ENCODE results near the gene RNF114.
"Not testable (repeated sequence)": the region's sequence is repeated elsewhere in the genome, so short reads cannot be mapped to it uniquely, and the experiment has no call there.

Gene RNF114

GRCh38 chr20:49956689-49957088 lies 20.5 kb downstream of the RNF114 start:
- DNase-seq (ENCODE audit: low spot score in 2 of 2) (no peak), ATAC-seq (ENCODE audit: low read depth) (no peak)
- Mint-ChIP-seq H3K9me3 (no peaks in the 10 kb centered on the region), H3K27me3 (no peaks in the 10 kb centered on the region), H3K36me3 (peaks cover 30% of the 10 kb centered on the region), H3K4me1 (peaks cover 9% of the 10 kb centered on the region), H3K27ac (peak overlapping the region; percentile 60), H3K4me3 (no peak overlapping the region)

- not testable (repeated sequence) for H3K4me3 Mint-ChIP-seq; ATAC-seq (ENCODE audit: low read depth); H3K4me1 Mint-ChIP-seq; H3K27me3 Mint-ChIP-seq; DNase-seq (ENCODE audit: low spot score in 2 of 2); H3K9me3 Mint-ChIP-seq
- Mint-ChIP-seq H3K36me3 (peaks cover 25% of the 10 kb centered on the region), H3K27ac (peak overlapping the region; percentile 60)
Measured at GRCh38 chr20:49957089-49957938, 21.1 kb downstream of the RNF114 start.

DNA sequence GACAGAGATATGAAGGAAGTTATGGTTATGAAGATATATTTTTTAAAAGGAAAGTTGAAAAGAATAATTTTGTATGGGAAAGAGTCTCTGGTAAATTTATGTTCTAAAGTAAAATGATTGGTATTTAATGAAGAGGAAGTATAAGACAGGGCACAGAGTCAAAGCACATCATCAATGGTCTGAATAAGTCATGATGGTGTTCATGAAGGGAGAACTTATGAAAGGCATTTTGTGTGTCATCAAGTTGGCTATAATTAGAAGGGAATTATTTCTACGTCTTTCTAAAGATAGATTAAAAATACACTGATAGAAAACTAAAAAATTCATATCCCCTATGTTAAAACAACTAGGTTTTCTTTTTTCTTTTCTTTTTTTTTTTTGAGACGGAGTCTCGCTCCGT lies 25.2 kb downstream of the RNF114 start:
- peaks cover 10% of the 10 kb centered on the region for H3K36me3 Mint-ChIP-seq
- no peaks in the 10 kb centered on the region for H3K27me3 Mint-ChIP-seq
- peaks cover 9% of the 10 kb centered on the region for H3K4me1 Mint-ChIP-seq
- H3K9me3 Mint-ChIP-seq: no peaks in the 10 kb centered on the region
- no peak overlapping the region for H3K27ac Mint-ChIP-seq
- no peak overlapping the region for H3K4me3 Mint-ChIP-seq
- no peak for DNase-seq (ENCODE audit: low spot score in 2 of 2)
- no peak for ATAC-seq (ENCODE audit: low read depth)

- Mint-ChIP-seq H3K4me3 (no peak overlapping the region), H3K4me1 (peaks cover 5% of the 10 kb centered on the region), H3K9me3 (no peaks in the 10 kb centered on the region), H3K27ac (no peak overlapping the region), H3K27me3 (no peaks in the 10 kb centered on the region), H3K36me3 (no peaks in the 10 kb centered on the region)
- DNase-seq (ENCODE audit: low spot score in 2 of 2): no peak
- no peak for ATAC-seq (ENCODE audit: low read depth)
Measured at GRCh38 chr20:49964964-49965780, 29.0 kb downstream of the RNF114 start.

GRCh38 chr20:49965781-49966305 lies 29.6 kb downstream of the RNF114 start:
- DNase-seq (ENCODE audit: low spot score in 2 of 2) (no peak), ATAC-seq (ENCODE audit: low read depth) (no peak)
- Mint-ChIP-seq H3K27me3 (no peaks in the 10 kb centered on the region), H3K36me3 (no peaks in the 10 kb centered on the region), H3K4me1 (peaks cover 5% of the 10 kb centered on the region), H3K9me3 (no peaks in the 10 kb centered on the region), H3K4me3 (no peak overlapping the region), H3K27ac (no peak overlapping the region)

GRCh38 chr20:49966861-49967260 lies 30.7 kb downstream of the RNF114 start:
- no peaks in the 10 kb centered on the region for H3K27me3 Mint-ChIP-seq
- DNase-seq (ENCODE audit: low spot score in 2 of 2): no peak
- H3K27ac Mint-ChIP-seq: no peak overlapping the region
- H3K4me1 Mint-ChIP-seq: peaks cover 5% of the 10 kb centered on the region
- H3K9me3 Mint-ChIP-seq: no peaks in the 10 kb centered on the region
- ATAC-seq (ENCODE audit: low read depth): no peak
- H3K36me3 Mint-ChIP-seq: no peaks in the 10 kb centered on the region
- no peak overlapping the region for H3K4me3 Mint-ChIP-seq

DNA sequence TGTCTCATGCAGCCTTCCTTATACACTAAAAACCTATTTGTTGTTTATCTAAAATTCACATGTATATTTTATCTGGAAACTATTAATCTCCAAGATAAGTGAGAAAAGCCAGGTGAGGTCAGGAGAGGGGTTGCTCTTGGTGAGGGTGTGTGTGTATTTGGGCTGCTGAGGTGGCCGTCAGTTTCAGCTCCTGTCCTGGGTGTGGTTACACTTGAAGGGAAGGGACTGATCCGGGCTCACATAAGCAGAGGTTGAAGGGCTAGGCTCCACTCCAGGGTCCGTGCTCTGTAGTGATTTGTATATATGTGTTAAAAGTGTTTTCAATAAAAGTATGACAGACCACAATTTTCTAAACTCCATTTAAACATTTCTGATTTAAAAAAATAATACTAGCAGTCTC lies 33.0 kb downstream of the RNF114 start:
- DNase-seq (ENCODE audit: low spot score in 2 of 2) (no peak), ATAC-seq (ENCODE audit: low read depth) (no peak)
- no peaks in the 10 kb centered on the region for H3K9me3 Mint-ChIP-seq
- H3K4me3 Mint-ChIP-seq: no peak overlapping the region
- H3K4me1 Mint-ChIP-seq: peaks cover 5% of the 10 kb centered on the region
- H3K36me3 Mint-ChIP-seq: no peaks in the 10 kb centered on the region
- no peaks in the 10 kb centered on the region for H3K27me3 Mint-ChIP-seq
- no peak overlapping the region for H3K27ac Mint-ChIP-seq

- Mint-ChIP-seq H3K4me1 (peaks cover 5% of the 10 kb centered on the region), H3K4me3 (no peak overlapping the region), H3K27ac (no peak overlapping the region), H3K27me3 (no peaks in the 10 kb centered on the region), H3K9me3 (no peaks in the 10 kb centered on the region), H3K36me3 (no peaks in the 10 kb centered on the region)
- no peak for ATAC-seq (ENCODE audit: low read depth)
- DNase-seq (ENCODE audit: low spot score in 2 of 2): no peak
Measured at GRCh38 chr20:49969946-49970345, 33.7 kb downstream of the RNF114 start.

- no peaks in the 10 kb centered on the region for H3K27me3 Mint-ChIP-seq
- ATAC-seq (ENCODE audit: low read depth) (no peak), DNase-seq (ENCODE audit: low spot score in 2 of 2) (no peak)
Measured at GRCh38 chr20:49970498-49970897, 34.3 kb downstream of the RNF114 start.

GRCh38 chr20:49973981-49974380 lies 37.8 kb downstream of the RNF114 start:
- ATAC-seq (ENCODE audit: low read depth): no peak
- Mint-ChIP-seq H3K9me3 (no peaks in the 10 kb centered on the region), H3K4me3 (no peak overlapping the region)

More at GRCh38 chr20:49970498-49970897, 34.3 kb downstream of the RNF114 start:
- Mint-ChIP-seq H3K9me3 (no peaks in the 10 kb centered on the region), H3K4me3 (no peak overlapping the region), H3K4me1 (peaks cover 5% of the 10 kb centered on the region), H3K27ac (no peak overlapping the region), H3K36me3 (no peaks in the 10 kb centered on the region)

GRCh38 chr20:49976542-49976941 lies 40.3 kb downstream of the RNF114 start:
- Mint-ChIP-seq H3K27me3 (no peaks in the 10 kb centered on the region), H3K27ac (no peak overlapping the region), H3K36me3 (no peaks in the 10 kb centered on the region), H3K4me3 (no peak overlapping the region), H3K9me3 (no peaks in the 10 kb centered on the region), H3K4me1 (peaks cover 3% of the 10 kb centered on the region)
- ATAC-seq (ENCODE audit: low read depth): no peak
- DNase-seq (ENCODE audit: low spot score in 2 of 2): no peak

More at GRCh38 chr20:49973981-49974380, 37.8 kb downstream of the RNF114 start:
- no peak for DNase-seq (ENCODE audit: low spot score in 2 of 2)
- H3K27ac Mint-ChIP-seq: no peak overlapping the region
- no peaks in the 10 kb centered on the region for H3K36me3 Mint-ChIP-seq
- H3K4me1 Mint-ChIP-seq: peaks cover 3% of the 10 kb centered on the region
- no peaks in the 10 kb centered on the region for H3K27me3 Mint-ChIP-seq

GRCh38 chr20:49977740-49978139 lies 41.5 kb downstream of the RNF114 start:
- not testable (repeated sequence) for DNase-seq (ENCODE audit: low spot score in 2 of 2); H3K4me1 Mint-ChIP-seq; H3K36me3 Mint-ChIP-seq; ATAC-seq (ENCODE audit: low read depth); H3K4me3 Mint-ChIP-seq; H3K27ac Mint-ChIP-seq; H3K9me3 Mint-ChIP-seq; H3K27me3 Mint-ChIP-seq

DNA sequence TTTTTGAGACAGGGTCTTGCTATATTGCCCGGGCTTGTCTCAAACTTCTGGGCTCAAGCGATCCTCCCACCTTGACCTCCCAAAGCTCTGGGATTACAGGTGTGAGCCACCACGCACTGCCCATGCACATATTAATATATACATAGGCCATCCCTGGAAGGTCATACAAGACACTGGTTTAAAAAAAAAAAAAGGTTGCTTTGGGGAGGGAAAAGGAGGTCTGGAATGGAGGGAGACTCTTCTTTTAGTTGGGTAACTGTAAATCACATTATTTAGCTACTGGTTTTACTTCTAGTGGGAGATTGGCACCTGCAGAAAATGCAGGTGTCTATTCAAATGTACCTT lies 42.5 kb downstream of the RNF114 start:
- Mint-ChIP-seq H3K4me1 (peaks cover 8% of the 10 kb centered on the region), H3K4me3 (no peak overlapping the region)

More for the DNA sequence above, 42.5 kb downstream of the RNF114 start:
- Mint-ChIP-seq H3K27ac (no peak overlapping the region), H3K9me3 (no peaks in the 10 kb centered on the region), H3K27me3 (peaks cover 3% of the 10 kb centered on the region), H3K36me3 (no peaks in the 10 kb centered on the region)
- DNase-seq (ENCODE audit: low spot score in 2 of 2) (no peak), ATAC-seq (ENCODE audit: low read depth) (no peak)

All from memory B cell (primary cell).